ENCODE measurements around the gene KRT1. TPM values are rescaled to one million over a fixed set of nuclear protein-coding genes. Genes with fewer than 3 reads are reported as not detected.

KRT1 gene
- total RNA-seq, 1 donor from 2014 or later, result not detected

- H3K4me1 ChIP-seq, result peaks cover 4% of the 10 kb centered on the region
- H3K27ac ChIP-seq (replicated peaks), result no peak overlapping the region
- peaks cover 29% of the 10 kb centered on the region for H3K27me3 ChIP-seq (ENCODE audit: low read depth)
- intact Hi-C loops (cut with micrococcal nuclease), result no loop called here
- H3K36me3 ChIP-seq, result no peaks in the 10 kb centered on the region
- TF ChIP-seq CTCF (IDR thresholded peaks at IDR 0.05; ENCODE audit: borderline replicate concordance), result no peak
- DNase-seq, result no peak
- H3K4me3 ChIP-seq, result no peak overlapping the region
- H3K9me3 ChIP-seq (replicated peaks), result no peaks in the 10 kb centered on the region
Observed at GRCh38 chr12:52633383-52633782, 46.8 kb downstream of the KRT1 start.

- intact Hi-C loops (cut with micrococcal nuclease), result no loop called here
- H3K27ac ChIP-seq (replicated peaks), result no peak overlapping the region
- no peaks in the 10 kb centered on the region for H3K36me3 ChIP-seq
- peaks cover 4% of the 10 kb centered on the region for H3K4me1 ChIP-seq
- peaks cover 22% of the 10 kb centered on the region for H3K27me3 ChIP-seq (ENCODE audit: low read depth)
- no peak overlapping the region for H3K4me3 ChIP-seq
- no peak for TF ChIP-seq CTCF (IDR thresholded peaks at IDR 0.05; ENCODE audit: borderline replicate concordance)
- no peak for DNase-seq
- no peaks in the 10 kb centered on the region for H3K9me3 ChIP-seq (replicated peaks)
Observed at GRCh38 chr12:52632656-52633055, 47.6 kb downstream of the KRT1 start.

- TF ChIP-seq CTCF (IDR thresholded peaks at IDR 0.05; ENCODE audit: borderline replicate concordance), result no peak
- H3K27ac ChIP-seq (replicated peaks), result no peak overlapping the region
- H3K4me3 ChIP-seq, result no peak overlapping the region
- intact Hi-C loops (cut with micrococcal nuclease), result no loop called here
- peaks cover 4% of the 10 kb centered on the region for H3K4me1 ChIP-seq
- H3K27me3 ChIP-seq (ENCODE audit: low read depth), result peaks cover 22% of the 10 kb centered on the region
- no peaks in the 10 kb centered on the region for H3K36me3 ChIP-seq
- DNase-seq, result no peak
- no peaks in the 10 kb centered on the region for H3K9me3 ChIP-seq (replicated peaks)
Observed at GRCh38 chr12:52631676-52632459, 48.3 kb downstream of the KRT1 start.

GRCh38 chr12:52631264-52631663, 48.9 kb downstream of the KRT1 start:
- intact Hi-C loops (cut with micrococcal nuclease), result no loop called here
- peaks cover 24% of the 10 kb centered on the region for H3K27me3 ChIP-seq (ENCODE audit: low read depth)
- no peak for DNase-seq
- no peaks in the 10 kb centered on the region for H3K9me3 ChIP-seq (replicated peaks)
- TF ChIP-seq CTCF (IDR thresholded peaks at IDR 0.05; ENCODE audit: borderline replicate concordance), result no peak
- H3K4me1 ChIP-seq, result peaks cover 4% of the 10 kb centered on the region
- H3K27ac ChIP-seq (replicated peaks), result no peak overlapping the region
- no peaks in the 10 kb centered on the region for H3K36me3 ChIP-seq
- no peak overlapping the region for H3K4me3 ChIP-seq

GRCh38 chr12:52630599-52631200, 49.5 kb downstream of the KRT1 start:
- Histone ChIP-seq H3K27ac (replicated peaks) (no peak overlapping the region), H3K4me1 (peaks cover 4% of the 10 kb centered on the region), H3K9me3 (replicated peaks) (no peaks in the 10 kb centered on the region), H3K27me3 (ENCODE audit: low read depth) (peaks cover 27% of the 10 kb centered on the region), H3K36me3 (no peaks in the 10 kb centered on the region), H3K4me3 (no peak overlapping the region)
- no peak for TF ChIP-seq CTCF (IDR thresholded peaks at IDR 0.05; ENCODE audit: borderline replicate concordance)
- DNase-seq, result no peak
- intact Hi-C loops (cut with micrococcal nuclease), result no loop called here

Measured in left ventricle myocardium inferior (tissue), 1 donor.